ENCODE results near the gene FOXN3.
"Not testable (repeated sequence)": the region's sequence is repeated elsewhere in the genome, so short reads cannot be mapped to it uniquely, and the experiment has no call there.

FOXN3 gene

DNA sequence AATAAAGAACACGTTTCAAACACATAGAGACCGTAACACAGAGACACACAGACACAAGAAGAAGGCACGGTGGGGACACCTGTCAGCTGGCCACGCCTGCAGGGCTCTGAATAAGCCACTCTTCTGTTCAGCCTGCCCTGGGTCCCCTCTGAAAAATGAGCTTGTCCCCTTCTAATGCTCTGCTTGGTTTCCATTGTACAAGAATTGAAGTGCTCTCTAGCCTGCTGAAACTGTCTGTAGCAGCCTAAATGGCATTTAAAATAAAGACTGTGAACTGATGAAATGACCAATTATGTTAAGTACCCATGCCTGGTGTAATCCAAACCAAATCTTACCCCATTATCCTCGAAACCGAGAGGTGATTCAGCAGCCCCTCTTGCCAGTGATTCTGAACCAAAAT lies 139.8 kb downstream of the FOXN3 start:
- no peak for DNase-seq (ENCODE audit: low spot score)

DNA sequence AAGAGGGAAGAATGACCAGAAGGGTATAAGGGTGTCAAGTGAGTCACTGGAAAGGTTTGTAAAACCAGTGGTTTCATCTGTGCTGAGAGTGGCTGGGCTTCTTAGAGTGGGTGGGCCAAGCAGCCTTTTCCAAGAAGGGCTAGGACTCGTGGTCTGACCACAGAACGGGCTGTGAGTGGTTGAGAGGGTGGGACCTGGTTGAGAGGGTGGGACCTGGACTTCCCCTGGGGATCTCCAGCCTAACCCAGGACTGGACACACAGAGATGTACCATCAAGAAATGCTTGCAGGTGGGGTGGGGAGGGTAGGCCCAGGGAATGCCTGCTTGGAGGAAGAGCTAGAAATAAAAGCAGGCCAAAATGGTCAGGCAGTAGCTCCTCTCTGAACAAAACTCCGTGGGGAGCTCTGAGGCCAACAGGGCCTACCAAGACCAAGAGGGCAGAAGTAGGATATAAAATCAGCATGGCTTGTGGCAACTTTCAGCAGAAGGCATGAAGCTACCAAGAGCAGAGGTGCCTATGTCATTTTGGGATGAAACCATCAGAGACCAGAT lies 140.5 kb downstream of the FOXN3 start:
- DNase-seq (ENCODE audit: low spot score), result no peak

DNA sequence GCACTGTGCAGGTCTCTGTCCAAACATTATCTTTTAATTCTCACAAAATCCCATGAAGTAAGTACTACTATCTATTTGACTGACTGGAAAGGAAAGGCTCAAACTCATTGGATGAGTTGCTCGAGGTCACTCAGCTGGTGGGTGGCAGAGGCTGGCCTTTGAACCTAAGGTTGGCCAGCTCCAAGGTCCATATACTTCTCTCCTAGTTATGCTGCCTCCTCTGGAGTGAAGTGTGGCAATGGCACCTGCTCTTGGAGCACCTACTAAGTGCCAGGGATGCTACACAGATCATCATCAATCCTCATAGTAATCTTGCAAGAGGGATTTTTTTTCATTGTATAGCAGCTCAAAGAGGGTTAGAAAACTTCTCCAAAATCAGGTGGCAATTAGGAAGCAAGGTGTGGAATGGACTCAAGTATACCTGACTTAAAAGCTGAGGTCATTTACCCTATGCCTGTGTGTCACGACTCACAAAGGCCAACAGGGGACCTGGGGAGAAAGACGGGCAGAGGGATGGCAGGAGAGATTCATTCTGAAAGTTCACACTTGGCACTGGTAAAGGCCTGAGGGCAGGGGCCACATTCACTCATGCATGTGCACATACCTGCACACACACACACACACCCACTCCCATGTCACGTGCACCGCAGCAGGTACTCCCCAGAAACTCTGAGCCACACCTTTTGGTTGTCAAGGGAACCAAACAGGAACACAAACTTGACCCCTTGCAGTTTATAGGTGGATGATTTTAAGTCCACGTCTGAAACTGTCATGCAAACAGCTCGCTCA lies 146.4 kb downstream of the FOXN3 start:
- DNase-seq (ENCODE audit: low spot score), result no peak

DNA sequence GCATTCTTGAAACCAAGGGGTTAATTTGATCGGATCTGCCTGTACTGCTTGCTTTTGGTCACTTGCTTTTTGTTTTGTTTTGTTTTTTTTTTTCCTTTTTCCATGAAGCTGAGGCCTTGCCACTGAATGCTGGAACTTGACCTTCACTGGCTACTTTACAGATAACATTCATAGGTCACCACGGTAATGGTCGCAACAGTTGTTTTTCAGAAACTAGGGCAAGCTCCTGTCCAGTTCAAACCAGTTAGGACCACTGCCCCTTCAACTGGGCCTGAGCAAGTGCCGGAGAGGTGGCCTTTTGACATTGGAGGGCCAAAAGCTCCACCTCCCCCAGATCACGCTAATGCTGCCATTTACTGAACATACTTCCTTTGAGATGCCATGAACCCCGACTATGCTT lies 147.6 kb downstream of the FOXN3 start:
- DNase-seq (ENCODE audit: low spot score), result no peak

DNA sequence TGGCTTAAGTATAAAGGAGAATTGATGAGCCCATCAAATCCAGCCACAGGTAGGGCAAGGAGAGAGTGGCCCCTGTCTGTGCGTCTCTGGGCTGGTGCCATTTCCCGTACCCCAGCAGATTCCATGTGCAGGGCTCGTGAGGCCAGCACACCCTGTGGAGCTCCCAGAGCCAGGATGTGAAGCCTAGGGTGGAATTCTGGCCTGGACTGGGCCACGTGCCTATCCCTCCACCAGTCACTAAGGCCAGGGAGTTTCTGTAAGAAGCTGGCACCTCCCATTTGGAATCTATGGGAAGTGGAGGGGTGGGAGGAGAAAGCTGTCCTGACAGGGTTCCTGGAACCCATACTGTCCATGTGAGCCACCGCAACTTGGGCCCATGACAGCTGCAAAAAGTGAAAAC lies 148.5 kb downstream of the FOXN3 start:
- DNase-seq (ENCODE audit: low spot score), result no peak

DNA sequence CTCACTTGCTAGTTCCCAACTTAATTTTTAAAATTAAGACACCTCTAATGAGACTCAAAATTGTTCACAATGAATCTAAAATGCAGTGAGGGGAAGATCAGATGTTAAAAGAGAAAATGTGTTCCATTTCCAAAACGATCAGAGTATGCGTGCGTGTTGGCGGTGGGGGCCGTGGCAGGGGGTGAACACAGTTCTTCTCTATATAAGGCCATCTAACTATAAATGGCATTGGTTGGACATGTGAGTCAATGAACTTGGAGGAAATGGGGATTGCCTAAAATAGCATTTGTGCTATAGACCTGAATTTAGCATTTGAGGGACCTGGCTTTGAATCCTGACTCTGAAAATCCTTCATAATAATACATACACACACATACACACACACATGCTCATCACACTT lies 149.4 kb downstream of the FOXN3 start:
- no peak for DNase-seq (ENCODE audit: low spot score)

DNA sequence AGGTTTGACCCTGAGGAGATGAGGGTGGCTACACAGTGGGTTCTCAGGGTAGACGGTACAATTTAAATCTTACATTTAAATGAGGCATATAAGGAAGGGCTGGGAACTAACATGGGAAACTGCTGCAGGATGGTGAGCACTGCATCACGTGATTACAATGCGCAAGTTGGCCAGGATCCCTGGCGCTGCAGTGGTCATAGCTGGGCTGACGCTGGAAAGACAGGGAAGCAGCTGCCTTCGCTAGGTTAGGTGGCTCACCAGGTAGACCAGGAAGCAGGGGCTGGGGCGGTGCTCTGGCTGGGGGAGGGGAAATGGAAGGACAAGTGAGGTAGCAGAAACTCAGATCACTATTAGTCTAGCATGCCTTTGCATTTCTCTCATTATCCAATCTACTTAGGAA lies 149.9 kb downstream of the FOXN3 start:
- no peak for DNase-seq (ENCODE audit: low spot score)

DNA sequence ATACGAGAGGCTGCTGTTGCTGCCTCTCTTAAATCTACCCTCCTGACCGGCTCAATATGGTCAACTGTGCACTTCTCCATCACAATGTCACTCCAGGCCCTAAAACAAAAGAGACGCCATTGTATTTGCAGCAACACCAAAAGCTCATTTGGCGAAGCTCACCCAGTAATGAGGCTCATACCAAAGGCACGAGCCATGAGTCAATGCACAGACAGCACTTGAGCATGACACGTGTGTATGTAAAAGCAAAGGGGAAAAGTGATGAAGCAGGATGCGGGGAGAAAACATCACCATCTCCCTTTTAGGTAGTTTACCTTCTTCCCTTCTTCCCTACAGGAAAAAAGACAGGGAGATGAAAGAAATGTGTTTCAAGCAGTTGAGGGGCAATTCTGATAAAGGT lies 150.3 kb downstream of the FOXN3 start:
- DNase-seq (ENCODE audit: low spot score), result no peak

DNA sequence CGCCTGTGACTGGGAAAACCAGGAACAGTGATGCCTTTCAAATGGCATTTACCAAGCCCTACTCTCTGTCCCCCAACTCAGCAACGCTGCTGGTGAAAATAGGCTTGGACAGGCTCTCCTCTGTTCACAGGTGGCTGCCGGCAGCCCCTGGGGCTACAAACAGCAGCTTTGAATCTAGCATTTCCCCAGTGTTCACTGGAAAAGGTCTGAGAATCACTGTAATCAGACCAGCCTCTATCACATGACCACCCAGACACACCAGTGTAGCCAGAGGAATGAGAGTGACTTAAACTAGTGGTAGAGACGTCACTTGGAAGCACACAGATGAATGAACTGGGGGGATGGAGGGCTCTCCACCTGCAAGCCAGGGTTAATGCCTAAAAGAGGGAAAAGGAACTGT lies 151.8 kb downstream of the FOXN3 start:
- DNase-seq (ENCODE audit: low spot score), result no peak

DNA sequence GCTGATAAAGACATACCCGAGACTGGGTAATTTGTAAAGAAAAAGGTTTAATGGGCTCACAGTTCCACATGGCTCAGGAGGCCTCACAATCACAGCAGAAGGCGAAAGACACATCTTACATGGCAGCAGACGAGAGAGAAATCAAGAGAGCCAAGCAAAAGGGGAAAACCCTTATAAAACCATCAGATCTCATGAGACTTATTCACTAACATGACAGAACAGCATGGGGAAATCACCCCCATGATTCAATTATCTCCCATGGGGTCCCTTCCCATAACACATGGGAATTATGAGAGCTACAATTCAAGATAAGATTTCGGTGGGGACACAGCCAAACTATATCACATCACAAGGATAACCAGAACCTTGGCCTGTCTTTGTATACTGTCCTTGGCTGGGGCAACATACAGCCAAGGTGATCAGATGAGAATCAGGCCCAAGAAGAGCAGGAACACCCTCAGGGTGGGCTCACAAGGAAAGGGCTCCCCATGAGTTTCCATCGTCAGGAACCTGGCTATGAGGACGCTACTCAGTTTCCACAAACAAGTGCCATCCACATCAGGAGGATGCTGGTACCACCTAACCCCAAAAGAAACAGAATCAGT lies 152.7 kb downstream of the FOXN3 start:
- no peak for DNase-seq (ENCODE audit: low spot score)

DNA sequence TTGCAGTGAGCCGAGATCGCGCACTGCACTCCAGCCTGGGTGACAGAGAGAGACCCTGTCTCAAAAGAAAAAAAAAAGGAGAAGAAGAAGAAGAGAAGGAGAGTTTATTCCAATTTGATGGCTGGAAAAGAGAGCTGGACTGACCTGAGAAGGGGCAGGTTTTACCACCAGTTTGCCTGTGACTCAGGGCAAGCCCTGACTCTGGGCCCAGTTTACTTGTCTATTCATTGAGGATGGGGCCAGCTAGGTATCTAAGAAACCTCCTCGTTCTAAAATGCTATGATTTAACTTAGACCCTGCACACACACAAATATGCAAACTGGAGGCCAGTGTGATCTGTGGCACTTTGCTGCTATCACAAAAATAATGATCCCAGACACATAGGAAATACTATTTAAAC lies 155.0 kb downstream of the FOXN3 start:
- no peak for DNase-seq (ENCODE audit: low spot score)

DNA sequence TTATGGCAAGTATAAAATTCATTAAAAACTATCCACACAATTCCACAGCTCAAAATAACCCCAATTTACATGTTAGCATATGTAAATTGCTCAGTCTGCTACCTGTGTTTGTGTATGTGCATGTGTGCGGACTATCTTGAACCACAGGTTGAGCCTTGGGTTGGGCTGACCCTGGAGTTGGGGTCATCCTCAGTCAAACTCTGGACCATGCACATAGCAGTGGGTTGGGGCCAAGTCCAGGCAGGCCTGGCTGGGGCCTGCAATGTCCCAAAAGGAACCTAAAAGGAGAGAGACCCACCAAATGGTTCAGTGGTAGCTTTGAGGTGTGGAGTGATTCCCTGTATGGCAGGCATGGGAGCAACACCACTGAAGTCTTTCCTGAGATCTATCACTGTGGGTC lies 156.1 kb downstream of the FOXN3 start:
- no peak for DNase-seq (ENCODE audit: low spot score)

DNA sequence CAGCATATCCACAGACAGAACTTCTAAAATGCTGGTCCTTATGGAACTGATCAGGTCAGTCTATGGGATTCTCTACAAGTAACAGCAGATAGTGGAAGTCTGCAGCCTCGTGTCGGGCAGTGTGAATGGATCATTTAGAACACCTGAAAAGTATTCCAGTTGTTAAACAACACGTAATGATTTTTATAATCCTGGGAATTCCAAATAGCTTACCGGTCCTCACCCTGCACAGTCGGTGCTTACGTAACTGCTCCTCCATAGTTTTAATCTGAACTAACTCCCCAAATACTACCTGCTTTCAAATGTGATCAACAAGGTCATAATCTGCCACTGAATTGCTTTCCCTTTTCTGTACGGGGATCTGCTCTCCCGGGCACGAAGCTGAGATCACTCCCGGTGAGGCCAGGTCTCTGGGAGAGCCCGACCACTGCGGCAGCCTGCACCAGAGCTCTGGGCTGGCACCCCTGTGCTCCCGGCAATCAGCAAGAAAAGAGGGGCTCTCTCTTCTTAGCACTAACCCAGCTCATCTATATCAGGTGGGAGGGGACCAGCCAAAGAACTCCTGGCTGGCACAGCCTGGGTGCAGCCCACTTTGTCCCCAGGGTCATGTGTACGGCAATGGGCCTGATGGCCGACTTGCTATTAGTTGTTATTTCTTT lies 157.0 kb downstream of the FOXN3 start:
- DNase-seq (ENCODE audit: low spot score), result no peak

DNA sequence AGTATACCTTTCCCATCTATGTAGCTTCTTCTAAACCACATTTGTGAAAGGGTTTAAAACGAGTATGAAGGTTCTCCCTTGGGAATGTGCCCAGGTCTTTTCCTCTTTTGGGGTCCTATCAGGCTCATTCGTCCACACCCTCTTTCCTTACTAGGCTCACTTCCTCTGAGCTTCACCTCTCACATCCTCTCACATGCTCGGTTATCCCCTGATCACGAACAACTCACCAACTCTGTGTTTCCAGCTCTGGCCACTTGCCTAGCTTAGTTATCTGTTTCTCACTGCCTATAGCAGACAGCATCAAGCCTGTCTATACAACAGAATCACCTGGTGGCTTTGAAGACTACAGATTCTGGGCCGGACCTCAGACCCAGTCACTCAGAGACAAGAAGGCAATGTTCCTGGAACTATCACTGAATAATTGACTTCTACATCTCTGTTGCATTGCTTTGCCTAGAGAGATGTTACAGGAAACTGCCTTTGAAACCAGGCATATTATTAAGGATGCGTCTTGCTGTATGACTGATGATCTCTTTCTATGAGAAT lies 158.2 kb downstream of the FOXN3 start:
- no peak for DNase-seq (ENCODE audit: low spot score)

DNA sequence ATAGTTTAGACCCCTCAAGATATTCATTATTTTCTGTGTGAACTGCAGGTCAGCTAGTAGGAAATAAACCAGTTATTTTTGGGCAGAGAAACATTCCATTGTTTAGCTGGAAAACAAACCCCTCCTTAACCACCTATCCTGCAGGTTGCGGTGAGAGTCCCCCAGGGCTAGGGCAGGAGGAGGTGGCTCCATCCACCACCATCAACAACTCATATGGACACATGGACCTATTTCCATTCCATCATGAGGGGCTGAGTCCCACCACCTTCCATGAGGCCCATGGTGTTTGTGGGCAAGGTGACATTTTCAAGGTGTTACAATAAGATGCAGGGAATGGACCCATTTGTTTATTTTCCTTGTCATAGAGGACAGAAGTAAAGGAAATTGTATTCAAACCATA lies 160.1 kb downstream of the FOXN3 start:
- no peak for DNase-seq (ENCODE audit: low spot score)

DNA sequence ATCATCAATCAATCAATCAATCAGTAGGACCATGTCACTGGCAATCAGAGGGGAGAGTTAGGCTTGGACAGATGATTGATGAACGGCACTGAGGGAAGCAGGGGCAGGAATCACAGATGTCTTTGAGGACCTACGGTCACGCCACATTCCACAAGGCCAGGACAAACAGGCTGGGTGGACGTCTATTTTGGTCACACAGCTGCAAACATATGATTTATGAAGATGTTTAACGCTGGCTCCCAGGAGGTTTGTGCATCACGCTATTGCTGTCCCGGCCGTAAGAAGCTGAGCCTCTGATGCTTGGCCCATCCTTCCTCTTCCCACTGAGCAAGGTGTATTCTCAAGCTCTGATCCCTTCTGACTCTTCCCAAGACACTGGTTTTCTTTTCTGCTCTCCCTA lies 160.8 kb downstream of the FOXN3 start:
- no peak for DNase-seq (ENCODE audit: low spot score)

DNA sequence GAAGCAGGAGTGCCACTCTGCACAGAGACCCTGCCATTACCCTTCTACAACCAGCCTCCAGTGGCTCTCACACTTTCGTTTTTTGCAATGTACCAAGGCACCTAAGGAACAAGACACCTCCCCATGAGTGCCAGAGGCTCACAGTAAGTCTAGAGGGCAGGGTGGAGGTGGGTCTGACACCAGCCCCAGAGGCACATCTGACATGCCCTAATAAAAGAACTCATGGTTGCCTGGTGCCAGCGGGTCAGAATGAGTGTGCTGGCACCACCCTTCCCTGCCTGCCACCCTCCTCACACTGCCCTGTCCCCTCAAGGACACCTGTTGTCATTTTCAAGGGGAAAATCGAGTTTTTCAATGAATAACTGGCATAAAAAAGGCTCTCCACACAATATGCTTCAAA lies 161.2 kb downstream of the FOXN3 start:
- DNase-seq (ENCODE audit: low spot score), result no peak

DNA sequence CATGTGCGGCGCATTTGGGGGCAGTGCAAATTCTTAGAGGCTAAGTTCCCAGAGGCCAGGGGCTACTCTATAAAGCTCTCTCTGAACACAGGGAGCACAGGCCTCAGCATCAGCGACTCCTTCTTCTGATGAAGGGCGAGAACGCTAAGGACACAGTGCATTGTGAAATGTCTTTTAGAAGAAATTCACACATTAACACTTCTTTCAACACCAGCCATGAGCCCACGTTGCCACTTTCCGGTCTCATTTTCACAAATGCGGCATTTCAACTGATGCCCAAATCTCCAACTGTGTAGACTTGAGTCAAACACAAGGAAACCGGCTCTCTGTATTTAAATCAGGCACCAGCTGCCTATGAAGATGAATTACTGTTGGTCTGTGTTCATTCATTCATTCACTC lies 162.0 kb downstream of the FOXN3 start:
- DNase-seq (ENCODE audit: low spot score), result no peak

DNA sequence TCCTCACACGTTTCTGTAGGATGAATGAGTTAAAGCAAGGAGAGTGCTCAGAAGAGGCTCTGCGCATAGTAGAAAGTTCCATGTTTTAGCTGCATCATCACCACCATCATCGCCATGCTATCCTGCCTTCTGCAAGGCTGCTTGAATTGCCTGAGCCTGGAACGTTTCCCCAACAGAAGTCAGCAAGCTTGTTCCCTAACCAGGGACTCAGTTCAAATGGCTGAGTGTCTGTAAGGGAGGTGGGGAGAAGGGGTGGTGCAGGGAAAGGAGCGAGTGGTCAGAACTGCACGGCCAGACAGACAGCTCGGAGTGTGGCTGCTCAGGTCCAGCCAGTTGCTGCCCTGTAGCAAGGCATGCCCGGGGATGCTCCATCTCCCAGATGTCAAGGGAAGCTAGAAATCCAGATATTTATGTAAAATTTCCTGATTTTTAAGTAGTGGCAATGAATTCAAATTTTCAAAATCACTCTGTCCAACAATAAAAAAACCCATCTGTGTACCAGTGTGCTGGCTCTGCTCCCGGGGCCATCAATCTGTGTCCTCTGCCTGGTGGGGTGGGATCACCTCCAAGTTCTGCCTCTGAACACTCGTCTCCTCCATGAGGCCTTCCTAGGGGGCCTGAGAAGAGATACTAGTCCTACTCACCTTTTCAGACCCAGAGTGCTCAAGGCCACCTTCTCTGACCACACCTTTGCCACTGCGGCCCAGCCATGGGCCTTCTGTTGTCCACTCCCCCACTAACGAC lies 162.7 kb downstream of the FOXN3 start:
- no peak for DNase-seq (ENCODE audit: low spot score)

DNA sequence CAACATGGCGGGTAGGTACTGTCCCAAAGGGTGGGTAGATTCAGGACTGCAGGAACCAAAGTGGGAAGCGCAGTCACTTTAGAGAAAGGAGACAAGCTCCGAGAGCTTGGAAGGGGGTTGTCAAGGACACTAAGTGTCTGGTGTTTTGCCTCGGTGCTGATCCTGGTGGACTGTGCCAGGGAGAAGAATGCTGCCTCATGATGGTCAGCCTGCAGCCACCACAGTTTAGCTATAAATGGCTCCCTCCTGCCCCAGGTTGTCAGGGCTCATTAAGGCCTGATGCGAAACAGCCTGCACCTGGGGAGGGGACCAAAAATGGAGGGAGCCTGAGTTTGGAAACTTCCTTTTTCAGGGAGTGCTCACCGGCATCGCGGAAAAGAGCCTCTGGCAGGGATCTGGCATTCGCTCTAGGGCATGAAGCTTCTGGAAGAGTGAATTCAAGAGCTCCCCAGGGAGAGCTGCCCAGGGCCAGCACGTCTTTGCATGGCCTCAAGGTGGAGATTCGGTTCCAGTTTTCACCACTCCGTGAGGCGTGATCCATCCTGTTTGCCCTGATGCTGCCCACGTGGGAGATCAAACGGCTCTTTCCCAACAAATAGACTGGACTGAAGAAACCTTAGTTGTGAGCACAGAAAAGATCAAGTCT lies 164.0 kb downstream of the FOXN3 start:
- peak; percentile 31 for DNase-seq (ENCODE audit: low spot score)

DNA sequence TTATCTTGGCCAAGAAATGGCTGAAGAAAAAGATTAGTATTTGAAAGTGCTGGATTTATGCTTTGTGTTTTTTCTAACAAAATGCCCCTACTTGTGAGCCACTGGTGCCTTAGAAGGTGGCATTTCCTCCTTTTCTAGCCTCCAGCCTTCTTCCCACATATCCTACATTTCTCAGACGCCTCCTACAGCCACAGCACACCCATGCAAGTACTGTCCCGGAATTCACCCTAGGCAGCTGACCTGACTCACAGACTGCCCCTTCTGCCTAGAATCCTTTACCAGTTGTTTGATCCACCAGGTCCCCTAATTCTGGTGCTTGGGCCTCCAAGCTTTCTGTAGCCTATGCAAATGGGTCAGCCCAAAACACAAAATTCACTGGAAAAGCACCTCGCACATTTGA lies 166.0 kb downstream of the FOXN3 start:
- no peak for DNase-seq (ENCODE audit: low spot score)

DNA sequence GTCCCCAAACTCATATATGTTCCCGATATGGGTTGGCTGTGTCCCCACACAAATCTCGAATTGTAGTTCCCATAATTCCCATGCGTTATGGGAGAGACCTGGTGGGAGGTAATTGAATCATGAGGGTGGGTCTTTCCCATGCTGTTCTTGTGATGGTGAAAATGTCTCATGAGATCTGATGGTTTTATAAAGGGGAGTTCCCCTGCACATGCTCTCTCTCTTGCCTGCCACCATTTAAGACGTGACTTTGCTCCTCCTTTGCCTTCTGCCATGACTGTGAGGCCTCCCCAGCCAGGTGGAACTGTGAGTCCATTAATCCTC lies 166.4 kb downstream of the FOXN3 start:
- not testable (repeated sequence) for DNase-seq (ENCODE audit: low spot score)
